Transverse colon (tissue), 4 donors: ENCODE measurements around the gene RAB30.

ENCODE experiments used
- EP300 ChIP-seq: sonication (generic); formaldehyde crosslinking; IDR thresholded peaks from one replicate; pipeline ENCODE4 v1.6.1; 2017; ENCODE audit warnings: antibody characterized with exemption, low read depth
- POLR2AphosphoS5 ChIP-seq, 3 donors: sonication (generic); formaldehyde crosslinking; IDR thresholded peaks; one replicate each; pipeline ENCODE4 v1.6.1; 2016; ENCODE audit warnings: antibody characterized with exemption in 3 of 3
- TF ChIP-seq, protein P1 (sequence below), 5 experiments: fragments of 200-600 bp in 3 of 5; fragments of 450-650 bp in 2 of 5; sonication (generic) in 3 of 5; IDR thresholded peaks; 1 replicate in 2 of 5; 2 replicates in 3 of 5; pipeline ENCODE4 v1.5.1; 2016 to 2017; ENCODE audit warnings: antibody characterized with exemption in 5 of 5, inconsistent platforms in 3 of 5, mild to moderate bottlenecking in 2 of 5, moderate library complexity in 1 of 5

DNA sequence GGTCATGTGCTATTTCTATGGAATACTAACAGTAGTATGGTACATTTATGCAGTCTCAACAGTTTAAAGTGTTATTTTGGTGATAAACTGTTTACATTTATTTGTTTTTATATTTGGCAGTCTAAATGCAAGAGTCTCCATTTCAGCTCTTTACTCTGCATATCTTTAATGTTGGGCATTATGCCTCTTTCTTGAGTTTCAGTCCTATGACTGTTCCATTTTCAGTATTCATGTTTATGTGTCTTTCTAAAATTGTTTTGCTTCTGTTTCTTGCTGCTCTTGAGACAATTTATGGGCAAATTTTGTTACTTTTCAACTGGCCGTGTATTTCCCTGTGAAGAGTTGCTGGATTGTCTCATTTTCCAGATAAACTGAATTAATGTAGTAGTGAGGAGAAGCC is 6.6 kb upstream of the RAB30 start:
- TF ChIP-seq, protein P1, sequence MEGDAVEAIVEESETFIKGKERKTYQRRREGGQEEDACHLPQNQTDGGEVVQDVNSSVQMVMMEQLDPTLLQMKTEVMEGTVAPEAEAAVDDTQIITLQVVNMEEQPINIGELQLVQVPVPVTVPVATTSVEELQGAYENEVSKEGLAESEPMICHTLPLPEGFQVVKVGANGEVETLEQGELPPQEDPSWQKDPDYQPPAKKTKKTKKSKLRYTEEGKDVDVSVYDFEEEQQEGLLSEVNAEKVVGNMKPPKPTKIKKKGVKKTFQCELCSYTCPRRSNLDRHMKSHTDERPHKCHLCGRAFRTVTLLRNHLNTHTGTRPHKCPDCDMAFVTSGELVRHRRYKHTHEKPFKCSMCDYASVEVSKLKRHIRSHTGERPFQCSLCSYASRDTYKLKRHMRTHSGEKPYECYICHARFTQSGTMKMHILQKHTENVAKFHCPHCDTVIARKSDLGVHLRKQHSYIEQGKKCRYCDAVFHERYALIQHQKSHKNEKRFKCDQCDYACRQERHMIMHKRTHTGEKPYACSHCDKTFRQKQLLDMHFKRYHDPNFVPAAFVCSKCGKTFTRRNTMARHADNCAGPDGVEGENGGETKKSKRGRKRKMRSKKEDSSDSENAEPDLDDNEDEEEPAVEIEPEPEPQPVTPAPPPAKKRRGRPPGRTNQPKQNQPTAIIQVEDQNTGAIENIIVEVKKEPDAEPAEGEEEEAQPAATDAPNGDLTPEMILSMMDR (IDR thresholded peaks at IDR 0.05), result no peak
- TF ChIP-seq POLR2AphosphoS5 (IDR thresholded peaks at IDR 0.05) (no peak), EP300 (no peak)
